GM20000 (cell line): ENCODE results near the gene RGS19.

Source experiments
- DNase-seq: peaks from one replicate; pipeline ENCODE4 v3.0.0; 2012; ENCODE audit warnings: low spot score
- TF ChIP-seq, protein P1 (sequence below): IDR thresholded peaks from 2 replicates; pipeline ENCODE4 v1.5.1; 2012; ENCODE audit warnings: mild to moderate bottlenecking, control low read depth; ENCODE audit errors: extremely low read depth, missing control alignments

RGS19 gene

DNA sequence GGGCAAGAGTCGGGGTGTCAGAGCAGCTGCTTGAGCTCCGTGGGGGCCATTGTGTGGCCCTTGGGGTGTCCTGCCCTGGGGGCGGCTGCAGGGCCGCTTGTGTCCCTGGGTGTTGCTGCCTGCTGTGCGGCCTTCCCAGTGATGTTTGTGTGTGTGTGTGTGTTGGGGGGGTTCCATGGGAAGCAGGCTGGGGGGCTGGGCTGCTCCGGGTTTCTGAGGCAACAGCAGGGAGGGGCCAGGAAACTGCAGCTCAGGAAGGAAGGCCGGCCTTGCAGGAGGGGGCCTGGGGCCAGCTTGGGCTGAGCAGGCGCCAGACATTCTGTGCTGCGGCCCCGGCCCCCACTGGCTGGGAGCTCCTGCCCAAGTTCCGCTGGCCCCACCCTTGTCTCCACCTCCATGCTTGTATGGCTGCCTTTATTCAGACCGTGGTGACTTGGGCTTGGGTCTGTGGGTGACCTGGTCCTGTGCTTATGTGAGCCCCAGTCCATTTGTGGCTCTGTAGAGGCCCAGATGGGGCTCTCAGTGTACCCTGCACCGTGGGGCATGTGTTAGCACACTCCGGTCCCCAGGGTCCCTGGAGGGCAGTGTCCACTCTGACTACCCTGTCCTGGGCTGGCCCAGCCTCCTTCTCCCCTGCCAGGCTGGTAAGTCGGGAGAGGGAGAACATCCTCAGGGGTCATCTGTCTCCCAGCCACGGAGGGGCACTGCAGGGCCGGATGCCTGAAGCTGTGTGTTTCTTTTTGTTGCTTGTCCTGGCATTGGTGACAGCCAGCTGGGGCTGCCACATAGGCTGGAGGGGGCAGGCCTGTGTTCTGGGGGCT is 25.3 kb downstream of the RGS19 start:
- peak; percentile 70 for DNase-seq
- TF ChIP-seq, protein P1, sequence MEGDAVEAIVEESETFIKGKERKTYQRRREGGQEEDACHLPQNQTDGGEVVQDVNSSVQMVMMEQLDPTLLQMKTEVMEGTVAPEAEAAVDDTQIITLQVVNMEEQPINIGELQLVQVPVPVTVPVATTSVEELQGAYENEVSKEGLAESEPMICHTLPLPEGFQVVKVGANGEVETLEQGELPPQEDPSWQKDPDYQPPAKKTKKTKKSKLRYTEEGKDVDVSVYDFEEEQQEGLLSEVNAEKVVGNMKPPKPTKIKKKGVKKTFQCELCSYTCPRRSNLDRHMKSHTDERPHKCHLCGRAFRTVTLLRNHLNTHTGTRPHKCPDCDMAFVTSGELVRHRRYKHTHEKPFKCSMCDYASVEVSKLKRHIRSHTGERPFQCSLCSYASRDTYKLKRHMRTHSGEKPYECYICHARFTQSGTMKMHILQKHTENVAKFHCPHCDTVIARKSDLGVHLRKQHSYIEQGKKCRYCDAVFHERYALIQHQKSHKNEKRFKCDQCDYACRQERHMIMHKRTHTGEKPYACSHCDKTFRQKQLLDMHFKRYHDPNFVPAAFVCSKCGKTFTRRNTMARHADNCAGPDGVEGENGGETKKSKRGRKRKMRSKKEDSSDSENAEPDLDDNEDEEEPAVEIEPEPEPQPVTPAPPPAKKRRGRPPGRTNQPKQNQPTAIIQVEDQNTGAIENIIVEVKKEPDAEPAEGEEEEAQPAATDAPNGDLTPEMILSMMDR: no peak

DNA sequence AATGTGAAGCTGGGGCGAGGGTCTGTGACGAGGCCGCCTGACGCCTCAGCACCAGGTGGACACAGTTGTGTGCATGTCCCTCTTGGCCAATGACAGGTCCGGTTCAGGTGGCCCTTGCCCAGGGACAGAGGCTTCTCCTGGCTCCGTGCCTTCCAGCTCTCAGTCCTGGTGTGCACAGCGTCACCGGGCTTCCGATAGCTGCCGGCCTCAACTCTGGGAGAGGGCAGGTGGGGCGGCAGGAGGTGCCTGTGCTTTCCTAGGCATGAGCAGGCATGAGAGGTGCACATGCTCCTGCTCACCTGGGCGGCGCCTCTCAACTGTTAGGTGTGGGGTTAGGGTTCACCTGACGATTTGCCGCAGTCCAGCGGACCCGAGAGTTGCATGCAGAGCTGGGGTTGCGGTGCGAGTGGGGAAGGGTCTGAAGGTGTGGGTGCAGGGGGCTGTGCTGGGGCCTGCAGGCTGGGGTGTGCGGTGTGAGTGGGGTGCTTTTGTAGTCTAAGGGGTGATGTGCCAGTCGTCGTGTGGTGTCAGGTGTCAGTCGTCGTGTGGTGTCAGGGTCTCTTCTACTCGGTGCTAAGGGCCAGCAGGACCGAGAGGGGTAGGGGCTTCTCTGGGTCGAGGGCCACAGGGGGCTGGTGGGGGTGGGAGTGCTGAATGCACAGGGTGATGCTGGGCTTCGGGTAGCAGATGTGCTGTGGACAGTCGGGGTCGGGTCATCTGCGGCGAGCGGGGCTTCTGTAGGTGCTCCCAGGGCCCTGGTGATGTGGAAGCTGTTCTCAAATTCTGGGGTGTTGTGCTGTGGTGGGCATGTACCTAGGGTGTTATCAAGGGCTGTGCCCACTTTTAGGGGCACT is 26.1 kb downstream of the RGS19 start:
- DNase-seq: no peak
- TF ChIP-seq, protein P1: no peak

DNA sequence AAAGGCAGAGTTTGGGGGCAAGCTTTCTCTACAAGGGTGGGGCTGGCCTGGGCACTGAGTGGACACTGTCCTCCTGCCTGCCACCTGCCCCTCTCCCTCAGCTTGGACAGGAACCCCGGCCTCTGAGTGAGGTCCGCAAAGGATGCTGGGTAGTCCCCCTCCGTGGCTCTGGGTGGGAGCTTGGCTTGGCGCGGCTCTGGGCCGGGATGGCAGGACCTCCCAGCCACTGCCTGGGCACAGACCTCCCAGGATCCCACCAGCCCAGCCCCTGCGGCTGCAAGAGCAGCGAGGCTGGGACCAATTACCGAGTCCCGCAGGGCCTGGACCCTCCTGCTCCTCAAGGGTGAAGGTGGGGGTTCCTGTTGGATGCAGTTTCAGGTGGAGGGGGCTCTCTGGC is 27.0 kb downstream of the RGS19 start:
- TF ChIP-seq, protein P1: no peak

DNA sequence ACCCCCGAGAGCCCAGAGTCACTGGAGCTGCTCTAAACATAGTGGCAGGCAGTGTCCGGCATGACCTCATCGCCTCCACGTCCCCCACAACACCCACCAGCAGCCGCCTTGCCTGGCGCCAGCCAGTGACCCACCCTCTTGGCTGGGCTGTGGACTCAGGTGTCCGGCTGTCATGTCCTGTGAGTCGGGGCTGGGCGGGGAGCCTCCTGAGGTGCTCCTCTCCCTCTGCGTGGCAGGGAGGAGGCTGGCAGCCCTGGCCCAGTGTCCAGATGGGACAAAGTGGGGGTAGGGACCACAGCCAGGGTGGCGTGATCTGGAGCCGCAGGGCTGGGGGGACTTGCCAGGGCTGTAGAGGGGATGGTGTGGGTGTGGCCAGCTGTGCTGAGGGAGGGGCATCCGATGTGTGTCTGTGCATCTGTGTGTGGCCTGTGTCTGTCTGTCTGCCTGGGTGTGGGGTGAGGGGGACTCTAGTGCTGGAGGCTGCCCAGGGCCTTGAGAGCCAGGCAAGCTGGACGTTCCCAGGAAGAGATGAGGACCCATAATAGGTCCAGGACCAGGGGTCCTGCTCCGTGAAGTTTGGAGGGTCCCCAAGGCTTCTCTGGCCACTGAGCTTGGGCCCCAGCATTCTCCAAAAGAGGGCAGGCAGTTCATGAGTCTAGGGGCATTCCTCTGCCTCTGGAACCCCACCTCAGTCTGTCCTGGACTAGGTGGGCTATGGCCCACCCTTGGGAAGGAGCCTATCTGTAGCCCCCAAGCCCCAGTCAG is 27.6 kb downstream of the RGS19 start:
- TF ChIP-seq, protein P1: no peak
- DNase-seq: no peak

More for the DNA sequence above, 27.0 kb downstream of the RGS19 start:
- no peak for DNase-seq

DNA sequence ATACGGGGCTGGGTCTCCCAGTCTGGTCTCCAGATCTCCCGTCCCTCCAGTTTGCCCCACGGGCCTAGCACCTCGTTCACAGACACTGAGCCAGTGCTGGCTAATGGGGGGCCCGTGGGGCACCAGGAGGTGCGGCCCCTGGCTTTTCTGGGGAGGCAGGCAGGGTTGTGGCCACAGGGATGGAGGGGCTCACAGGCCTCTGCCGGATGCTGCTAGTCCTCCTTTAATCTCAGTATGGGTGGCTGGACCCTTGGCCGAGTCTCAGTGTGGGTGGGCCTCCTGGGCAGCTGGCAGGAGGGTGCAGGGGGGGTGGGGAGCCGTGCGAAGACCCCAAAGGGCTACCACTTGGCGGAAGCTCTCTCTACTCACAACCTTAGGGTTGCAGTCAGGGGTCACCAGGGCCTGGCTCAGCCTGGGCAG is 28.3 kb downstream of the RGS19 start:
- TF ChIP-seq, protein P1: no peak
- no peak for DNase-seq

DNA sequence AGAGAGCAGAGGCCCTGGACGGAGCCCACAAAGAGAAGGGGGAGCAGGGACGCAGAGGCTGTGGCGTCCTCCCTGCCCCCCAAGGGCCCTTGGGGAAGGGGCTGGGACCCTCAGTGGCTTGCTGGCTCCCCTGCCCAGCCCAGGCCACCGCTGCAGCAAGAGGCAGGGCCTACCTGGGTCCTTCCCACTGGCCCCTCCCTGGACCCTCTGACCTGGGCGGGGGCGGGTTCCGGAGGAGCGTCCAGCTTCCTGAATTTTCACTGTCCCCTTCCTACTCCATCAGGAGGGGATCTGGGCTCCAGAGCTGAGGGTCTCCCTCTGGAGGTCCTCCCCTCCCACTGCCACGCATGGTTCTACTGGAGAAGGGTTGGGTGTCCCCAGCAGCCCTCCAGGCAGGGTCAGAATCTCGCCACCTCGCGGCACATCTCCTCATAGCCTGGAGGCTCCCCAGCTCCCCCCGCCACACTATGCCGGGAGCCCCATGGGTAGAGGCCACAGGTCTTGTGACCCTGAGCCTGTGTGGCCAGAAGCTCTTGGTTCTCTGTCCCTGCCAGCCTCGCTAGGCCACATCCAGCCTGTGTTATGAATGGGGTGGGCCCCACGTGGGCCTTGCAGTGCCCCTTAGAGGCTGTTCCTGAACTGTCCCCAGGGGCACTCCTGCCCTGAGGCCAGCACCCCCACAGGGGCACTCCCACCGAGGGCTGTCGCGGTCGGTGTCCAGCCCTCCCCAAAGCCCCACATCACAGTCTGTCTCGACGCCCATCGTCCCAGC is 28.9 kb downstream of the RGS19 start:
- no peak for DNase-seq
- TF ChIP-seq, protein P1: no peak
